ENCODE data around the gene MKLN1.

The MKLN1 gene

GRCh38 chr7:131384286-131384635, 56.6 kb downstream of the MKLN1 start:
- FAIRE-seq = no peak
- no peak for DNase-seq (ENCODE audit: insufficient read length)

GRCh38 chr7:131385039-131385605, 57.4 kb downstream of the MKLN1 start:
- DNase-seq (ENCODE audit: insufficient read length) (no peak), FAIRE-seq (peak; percentile 30)
- TF ChIP-seq POLR2A (IDR thresholded peaks at IDR 0.05; ENCODE audit: low read depth, low read length) (no peak), TAF1 (IDR thresholded peaks at IDR 0.05; ENCODE audit: borderline replicate concordance, low read depth, low read length) (no peak), POLR2AphosphoS5 (IDR thresholded peaks at IDR 0.05; ENCODE audit: low read depth, low read length) (no peak)

More at GRCh38 chr7:131384286-131384635, 56.6 kb downstream of the MKLN1 start:
- TF ChIP-seq POLR2A (IDR thresholded peaks at IDR 0.05; ENCODE audit: low read depth, low read length) (no peak), POLR2AphosphoS5 (IDR thresholded peaks at IDR 0.05; ENCODE audit: low read depth, low read length) (no peak), TAF1 (IDR thresholded peaks at IDR 0.05; ENCODE audit: borderline replicate concordance, low read depth, low read length) (no peak)

GRCh38 chr7:131388126-131388525, 60.5 kb downstream of the MKLN1 start:
- TF ChIP-seq POLR2A (IDR thresholded peaks at IDR 0.05; ENCODE audit: low read depth, low read length) (no peak), POLR2AphosphoS5 (IDR thresholded peaks at IDR 0.05; ENCODE audit: low read depth, low read length) (no peak), TAF1 (IDR thresholded peaks at IDR 0.05; ENCODE audit: borderline replicate concordance, low read depth, low read length) (no peak)
- no peak for FAIRE-seq
- DNase-seq (ENCODE audit: insufficient read length) = no peak

DNA sequence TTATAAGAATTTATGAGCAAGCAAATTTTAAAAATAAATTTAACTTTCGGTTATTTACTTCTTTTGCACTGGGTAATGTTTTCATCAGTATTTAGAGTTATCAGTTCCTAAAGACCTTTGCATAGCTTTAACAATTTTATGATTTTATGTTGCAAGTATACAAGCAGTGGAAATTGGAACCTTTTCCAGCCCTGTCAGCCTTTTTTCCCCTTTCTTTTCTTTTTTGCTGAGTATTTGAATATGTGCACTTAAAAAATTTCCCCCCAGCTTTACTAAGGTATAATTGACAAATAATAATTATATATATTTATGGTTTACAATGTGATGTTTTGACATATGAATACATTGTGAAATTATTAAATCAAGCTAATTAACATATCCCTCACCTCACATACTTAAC, 62.6 kb downstream of the MKLN1 start:
- FAIRE-seq (no peak), DNase-seq (ENCODE audit: insufficient read length) (no peak)
- TF ChIP-seq POLR2A (IDR thresholded peaks at IDR 0.05; ENCODE audit: low read depth, low read length) (no peak), TAF1 (IDR thresholded peaks at IDR 0.05; ENCODE audit: borderline replicate concordance, low read depth, low read length) (no peak), POLR2AphosphoS5 (IDR thresholded peaks at IDR 0.05; ENCODE audit: low read depth, low read length) (no peak)

GRCh38 chr7:131391145-131391544, 63.5 kb downstream of the MKLN1 start:
- TF ChIP-seq POLR2A (IDR thresholded peaks at IDR 0.05; ENCODE audit: low read depth, low read length) (no peak), POLR2AphosphoS5 (IDR thresholded peaks at IDR 0.05; ENCODE audit: low read depth, low read length) (no peak), TAF1 (IDR thresholded peaks at IDR 0.05; ENCODE audit: borderline replicate concordance, low read depth, low read length) (no peak)
- FAIRE-seq = no peak
- DNase-seq (ENCODE audit: insufficient read length) = no peak

- DNase-seq (ENCODE audit: insufficient read length) = no peak
- no peak for TF ChIP-seq POLR2AphosphoS5 (IDR thresholded peaks at IDR 0.05; ENCODE audit: low read depth, low read length)
- no peak for TF ChIP-seq TAF1 (IDR thresholded peaks at IDR 0.05; ENCODE audit: borderline replicate concordance, low read depth, low read length)
- TF ChIP-seq POLR2A (IDR thresholded peaks at IDR 0.05; ENCODE audit: low read depth, low read length) = no peak
- no peak for FAIRE-seq
Measured at GRCh38 chr7:131400681-131401176, 73.1 kb downstream of the MKLN1 start.

GRCh38 chr7:131401194-131401593, 73.5 kb downstream of the MKLN1 start:
- DNase-seq (ENCODE audit: insufficient read length) = no peak
- FAIRE-seq = no peak
- no peak for TF ChIP-seq POLR2A (IDR thresholded peaks at IDR 0.05; ENCODE audit: low read depth, low read length)
- no peak for TF ChIP-seq POLR2AphosphoS5 (IDR thresholded peaks at IDR 0.05; ENCODE audit: low read depth, low read length)

GRCh38 chr7:131403322-131403721, 75.6 kb downstream of the MKLN1 start:
- DNase-seq (ENCODE audit: insufficient read length) (no peak), FAIRE-seq (no peak)
- TF ChIP-seq POLR2AphosphoS5 (IDR thresholded peaks at IDR 0.05; ENCODE audit: low read depth, low read length) (no peak), POLR2A (IDR thresholded peaks at IDR 0.05; ENCODE audit: low read depth, low read length) (no peak), TAF1 (IDR thresholded peaks at IDR 0.05; ENCODE audit: borderline replicate concordance, low read depth, low read length) (no peak)

GRCh38 chr7:131404226-131404911, 76.7 kb downstream of the MKLN1 start:
- DNase-seq (ENCODE audit: insufficient read length) (no peak), FAIRE-seq (no peak)
- TF ChIP-seq POLR2AphosphoS5 (IDR thresholded peaks at IDR 0.05; ENCODE audit: low read depth, low read length) (no peak), POLR2A (IDR thresholded peaks at IDR 0.05; ENCODE audit: low read depth, low read length) (no peak), TAF1 (IDR thresholded peaks at IDR 0.05; ENCODE audit: borderline replicate concordance, low read depth, low read length) (no peak)

DNA sequence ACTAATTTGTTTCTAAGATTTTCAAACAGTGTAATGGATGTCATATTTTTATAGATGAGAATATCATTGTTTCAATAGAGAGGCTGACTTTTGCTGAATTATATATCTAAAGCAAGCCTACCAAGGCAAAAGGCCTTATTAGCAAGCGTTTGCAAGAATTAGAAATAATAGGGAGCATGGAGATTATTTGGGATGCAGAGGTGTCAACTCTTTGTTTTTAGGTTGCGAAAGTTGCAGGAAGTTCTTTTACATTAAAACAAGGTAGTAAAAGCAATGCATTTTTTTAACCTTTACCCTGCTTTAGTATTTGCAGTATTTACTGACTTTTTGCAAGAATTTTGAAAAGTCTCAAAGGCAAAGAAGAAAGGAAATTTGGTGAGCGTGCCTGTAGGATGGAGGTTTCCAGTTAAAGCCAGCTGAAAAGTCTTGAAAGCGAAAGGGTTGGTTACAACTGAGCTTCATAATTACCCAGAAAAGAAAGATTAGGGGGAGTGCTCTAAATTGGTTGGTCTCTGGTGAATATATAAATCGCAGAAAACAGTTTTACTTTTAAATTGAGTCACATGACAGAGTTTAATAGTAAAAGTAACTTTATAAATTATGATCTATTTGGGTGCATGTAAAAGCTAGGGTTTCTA, 81.6 kb downstream of the MKLN1 start:
- DNase-seq (ENCODE audit: insufficient read length) = no peak
- TF ChIP-seq POLR2AphosphoS5 (IDR thresholded peaks at IDR 0.05; ENCODE audit: low read depth, low read length) (no peak), TAF1 (IDR thresholded peaks at IDR 0.05; ENCODE audit: borderline replicate concordance, low read depth, low read length) (no peak), POLR2A (IDR thresholded peaks at IDR 0.05; ENCODE audit: low read depth, low read length) (no peak)
- no peak for FAIRE-seq

DNA sequence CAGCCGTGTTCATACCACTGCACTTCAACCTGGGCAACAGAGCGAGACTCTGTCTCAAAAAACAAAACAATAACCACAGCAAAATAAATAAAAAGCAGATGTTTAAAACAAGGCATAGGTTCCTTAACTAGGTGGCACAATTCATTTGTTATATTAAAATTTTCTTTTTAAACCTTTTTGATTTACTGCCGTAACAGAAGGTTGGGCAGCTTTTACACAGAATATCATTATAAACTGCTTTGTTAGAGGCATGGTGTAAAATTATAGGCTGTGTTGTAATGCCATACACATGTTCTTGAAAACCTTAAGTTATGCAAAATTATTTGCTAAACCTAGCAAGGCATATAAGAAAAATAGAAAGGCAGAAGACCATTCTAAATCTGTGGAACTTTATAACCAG, 84.4 kb downstream of the MKLN1 start:
- no peak for TF ChIP-seq POLR2A (IDR thresholded peaks at IDR 0.05; ENCODE audit: low read depth, low read length)
- no peak for TF ChIP-seq TAF1 (IDR thresholded peaks at IDR 0.05; ENCODE audit: borderline replicate concordance, low read depth, low read length)
- TF ChIP-seq POLR2AphosphoS5 (IDR thresholded peaks at IDR 0.05; ENCODE audit: low read depth, low read length) = no peak
- FAIRE-seq = no peak
- no peak for DNase-seq (ENCODE audit: insufficient read length)

- DNase-seq (ENCODE audit: insufficient read length) (no peak), FAIRE-seq (no peak)
- TF ChIP-seq POLR2AphosphoS5 (IDR thresholded peaks at IDR 0.05; ENCODE audit: low read depth, low read length) = no peak
- no peak for TF ChIP-seq POLR2A (IDR thresholded peaks at IDR 0.05; ENCODE audit: low read depth, low read length)
- no peak for TF ChIP-seq TAF1 (IDR thresholded peaks at IDR 0.05; ENCODE audit: borderline replicate concordance, low read depth, low read length)
Measured at GRCh38 chr7:131413711-131414110, 86.0 kb downstream of the MKLN1 start.

Data from GM12892 (cell line).